Measurements from ENCODE around the gene PGP. TPM values are rescaled to one million over a fixed set of nuclear protein-coding genes. Genes with fewer than 3 reads are reported as not detected.

Gene PGP
- total RNA-seq, 1 experiment from 2014 or later = 13.1 TPM

DNA sequence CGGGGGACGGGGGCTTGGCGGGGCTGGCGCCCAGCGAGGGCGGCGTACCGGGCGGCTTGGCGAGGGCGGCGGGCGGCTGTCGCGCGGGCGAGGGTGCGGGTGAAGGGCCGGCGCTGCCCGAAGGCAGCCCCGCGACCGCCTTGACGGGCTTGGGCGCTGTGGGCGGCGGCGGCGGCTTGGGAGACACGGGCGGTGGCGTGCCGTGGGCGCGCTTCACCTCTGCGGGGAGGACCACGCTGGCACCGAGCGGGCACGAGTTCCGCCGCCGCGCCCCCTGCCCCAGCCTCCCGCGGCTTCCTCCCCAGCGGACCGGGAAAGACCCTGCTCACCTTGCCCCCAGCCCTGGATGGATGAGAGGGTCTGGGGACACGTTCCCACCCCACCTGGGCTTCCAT, 35.5 kb downstream of the PGP start:
- no peak for DNase-seq
- Histone ChIP-seq H3K4me3 (no peak overlapping the region), H3K9me3 (replicated peaks) (no peaks in the 10 kb centered on the region), H3K36me3 (peaks cover 19% of the 10 kb centered on the region), H3K4me1 (peaks cover 6% of the 10 kb centered on the region; the same call in 1 of the 2 replicates), H3K27me3 (no peaks in the 10 kb centered on the region), H3K27ac (no peak overlapping the region)

DNA sequence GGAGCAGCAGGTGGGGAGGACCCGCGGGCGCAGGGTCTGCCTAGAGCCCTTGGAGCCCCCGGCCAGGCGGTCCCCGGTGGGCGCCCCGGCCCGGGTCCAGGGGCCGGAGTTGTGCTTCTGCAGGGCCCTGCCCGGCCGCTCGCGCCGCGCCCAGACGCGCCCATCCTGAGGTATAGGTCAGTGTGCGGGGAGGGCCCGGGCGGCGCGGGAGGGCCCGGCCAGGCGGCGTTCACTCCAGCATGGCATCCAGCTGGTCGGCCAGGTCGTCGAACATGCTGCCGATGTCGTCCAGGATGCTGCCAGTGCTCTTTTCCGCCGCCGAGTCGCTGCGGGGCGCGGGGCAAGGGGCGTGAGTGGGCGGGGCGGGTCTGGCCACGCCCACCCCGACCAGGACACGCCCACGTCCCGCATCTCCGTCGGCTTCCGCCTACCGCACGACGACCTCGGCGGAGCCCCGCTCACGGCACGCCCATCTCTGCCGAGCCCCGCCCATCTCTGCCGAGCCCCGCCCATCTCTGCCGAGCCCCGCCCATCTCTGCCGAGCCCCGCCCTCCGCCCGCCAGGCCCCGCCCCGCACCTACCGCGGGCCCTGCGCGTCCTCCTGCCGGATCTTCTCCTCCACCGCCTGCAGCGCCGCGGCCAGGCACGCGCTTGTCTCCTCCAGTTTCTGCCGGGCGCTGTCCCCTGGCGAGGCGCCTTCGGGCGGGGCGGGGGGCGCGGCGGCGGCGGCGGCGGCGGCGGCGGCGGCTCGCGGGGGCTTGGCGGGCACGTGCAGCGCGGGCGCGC, 36.1 kb downstream of the PGP start:
- no peaks in the 10 kb centered on the region for H3K9me3 ChIP-seq (replicated peaks)
- no peak for DNase-seq
- peaks cover 6% of the 10 kb centered on the region; the same call in 1 of the 2 replicates for H3K4me1 ChIP-seq

DNA sequence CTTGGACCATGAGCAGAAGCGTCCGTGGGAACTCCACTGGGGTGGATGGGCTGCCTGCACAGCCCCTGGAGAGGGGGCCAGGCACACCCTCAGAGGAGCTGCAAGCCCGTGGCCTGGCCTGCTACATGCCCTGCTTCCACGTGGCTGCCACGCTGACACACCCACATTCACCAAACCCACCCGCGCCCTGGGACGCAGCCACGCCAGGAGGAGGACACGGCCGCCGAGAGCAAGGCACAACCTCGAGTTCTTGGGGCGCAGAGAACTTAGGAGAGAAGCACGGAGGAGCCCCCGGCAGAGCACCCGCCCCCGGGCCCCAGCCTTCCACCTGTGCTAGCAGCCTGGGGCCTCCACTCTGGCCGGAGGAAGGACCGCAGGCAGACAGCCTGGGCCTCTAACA, 37.1 kb downstream of the PGP start:
- Histone ChIP-seq H3K27me3 (no peaks in the 10 kb centered on the region), H3K36me3 (peaks cover 23% of the 10 kb centered on the region), H3K27ac (no peak overlapping the region), H3K9me3 (replicated peaks) (no peaks in the 10 kb centered on the region), H3K4me3 (no peak overlapping the region), H3K4me1 (peaks cover 6% of the 10 kb centered on the region; the same call in 1 of the 2 replicates)
- no peak for DNase-seq

More for the DNA sequence above, 36.1 kb downstream of the PGP start:
- peaks cover 19% of the 10 kb centered on the region for H3K36me3 ChIP-seq
- no peak overlapping the region for H3K27ac ChIP-seq
- H3K27me3 ChIP-seq = no peaks in the 10 kb centered on the region
- H3K4me3 ChIP-seq = no peak overlapping the region

DNA sequence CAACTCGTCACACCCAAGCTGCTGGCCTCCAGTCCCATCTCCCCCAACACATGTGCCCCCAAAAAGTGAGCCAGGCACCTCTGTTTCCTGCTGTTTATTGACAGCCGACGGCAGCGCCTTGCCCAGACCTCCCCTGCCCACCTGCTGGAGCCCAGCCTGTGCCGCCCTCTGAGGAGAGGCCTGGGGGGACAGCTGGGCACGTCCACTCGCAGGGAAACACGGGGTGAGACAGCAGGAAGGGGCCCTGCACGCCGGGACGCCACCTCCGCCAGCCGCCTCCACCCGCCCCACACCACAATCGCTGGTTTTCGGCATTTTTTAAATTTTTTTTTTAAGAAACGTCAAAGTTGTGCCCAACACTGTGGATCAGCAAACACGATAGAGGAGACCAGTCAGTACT, 37.5 kb downstream of the PGP start:
- DNase-seq = no peak
- no peaks in the 10 kb centered on the region for H3K27me3 ChIP-seq
- peaks cover 6% of the 10 kb centered on the region; the same call in 1 of the 2 replicates for H3K4me1 ChIP-seq
- no peaks in the 10 kb centered on the region for H3K9me3 ChIP-seq (replicated peaks)
- no peak overlapping the region for H3K4me3 ChIP-seq
- no peak overlapping the region for H3K27ac ChIP-seq
- H3K36me3 ChIP-seq = peaks cover 23% of the 10 kb centered on the region

DNA sequence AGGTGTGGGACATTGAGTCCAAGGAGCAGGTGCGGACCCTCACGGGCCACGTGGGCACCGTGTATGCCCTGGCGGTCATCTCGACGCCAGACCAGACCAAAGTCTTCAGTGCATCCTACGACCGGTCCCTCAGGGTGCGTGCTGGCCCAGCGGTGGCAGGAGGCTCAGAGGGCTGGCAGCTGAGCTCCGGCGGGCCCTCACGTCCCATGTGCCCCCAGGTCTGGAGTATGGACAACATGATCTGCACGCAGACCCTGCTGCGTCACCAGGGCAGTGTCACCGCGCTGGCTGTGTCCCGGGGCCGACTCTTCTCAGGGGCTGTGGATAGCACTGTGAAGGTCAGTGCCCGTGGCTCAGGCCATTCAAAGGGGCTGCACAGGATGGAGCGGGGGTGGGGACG, 38.6 kb downstream of the PGP start:
- no peaks in the 10 kb centered on the region for H3K9me3 ChIP-seq (replicated peaks)
- H3K27ac ChIP-seq = no peak overlapping the region

DNA sequence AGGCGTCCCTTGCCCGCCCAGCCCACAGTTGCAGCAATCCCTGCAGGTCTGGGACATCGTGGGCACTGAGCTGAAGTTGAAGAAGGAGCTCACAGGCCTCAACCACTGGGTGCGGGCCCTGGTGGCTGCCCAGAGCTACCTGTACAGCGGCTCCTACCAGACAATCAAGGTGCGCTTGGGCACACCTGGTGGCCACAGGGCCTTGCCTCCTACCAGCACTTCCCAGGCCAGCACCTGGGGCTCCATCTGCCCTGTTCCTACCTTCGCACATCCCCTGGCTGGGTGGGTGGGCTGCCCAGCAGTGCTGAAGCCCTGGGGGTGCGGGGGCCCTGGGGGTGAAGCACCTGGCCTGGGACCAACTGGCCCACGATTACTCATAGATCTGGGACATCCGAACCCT, 39.2 kb downstream of the PGP start:
- H3K4me3 ChIP-seq = no peak overlapping the region
- H3K4me1 ChIP-seq = no peaks in the 10 kb centered on the region
- no peak for DNase-seq
- H3K9me3 ChIP-seq (replicated peaks) = no peaks in the 10 kb centered on the region
- no peak overlapping the region for H3K27ac ChIP-seq
- H3K36me3 ChIP-seq = peaks cover 27% of the 10 kb centered on the region
- H3K27me3 ChIP-seq = no peaks in the 10 kb centered on the region

More for the DNA sequence above, 38.6 kb downstream of the PGP start:
- Histone ChIP-seq H3K4me1 (peaks cover 2% of the 10 kb centered on the region; the same call in 1 of the 2 replicates), H3K4me3 (no peak overlapping the region), H3K27me3 (no peaks in the 10 kb centered on the region), H3K36me3 (peaks cover 27% of the 10 kb centered on the region)
- no peak for DNase-seq

DNA sequence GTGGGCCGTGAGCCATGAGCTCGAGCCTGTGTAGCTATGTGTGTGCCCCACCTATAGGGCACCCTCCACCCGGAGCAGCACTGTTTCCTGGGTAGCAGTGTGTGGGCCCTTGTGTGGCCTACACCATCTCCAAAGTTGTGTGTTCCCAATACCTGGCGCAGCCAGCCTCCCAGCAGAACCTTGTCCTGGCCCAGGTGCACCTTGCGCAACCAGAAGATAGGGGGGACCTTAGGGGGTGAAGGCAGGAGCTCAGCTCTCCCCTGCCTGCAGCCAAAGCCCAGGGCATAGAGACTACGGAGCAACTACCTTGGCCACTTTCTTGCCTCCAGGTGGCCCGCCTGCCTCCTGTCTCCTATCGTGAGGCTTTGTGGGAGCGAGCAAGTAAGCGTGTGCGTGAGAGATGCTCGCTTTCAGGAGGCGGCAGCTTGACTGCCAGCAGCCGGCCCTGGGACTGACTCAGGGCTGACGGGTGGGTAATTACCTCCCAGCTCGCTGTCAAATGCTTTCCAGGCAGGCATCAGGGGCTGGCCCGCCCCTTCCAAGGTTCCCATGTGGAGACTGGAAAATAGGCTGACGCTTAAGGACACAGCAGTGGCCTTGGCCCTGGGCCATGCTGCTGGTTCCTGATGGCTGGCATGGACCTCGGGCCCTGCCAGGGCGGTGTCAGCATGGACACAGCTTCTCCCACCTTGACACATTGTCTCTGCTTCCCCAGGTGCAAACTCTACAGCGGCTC, 40.1 kb downstream of the PGP start:
- no peak overlapping the region for H3K4me3 ChIP-seq
- no peaks in the 10 kb centered on the region for H3K27me3 ChIP-seq
- peaks cover 27% of the 10 kb centered on the region for H3K36me3 ChIP-seq

DNA sequence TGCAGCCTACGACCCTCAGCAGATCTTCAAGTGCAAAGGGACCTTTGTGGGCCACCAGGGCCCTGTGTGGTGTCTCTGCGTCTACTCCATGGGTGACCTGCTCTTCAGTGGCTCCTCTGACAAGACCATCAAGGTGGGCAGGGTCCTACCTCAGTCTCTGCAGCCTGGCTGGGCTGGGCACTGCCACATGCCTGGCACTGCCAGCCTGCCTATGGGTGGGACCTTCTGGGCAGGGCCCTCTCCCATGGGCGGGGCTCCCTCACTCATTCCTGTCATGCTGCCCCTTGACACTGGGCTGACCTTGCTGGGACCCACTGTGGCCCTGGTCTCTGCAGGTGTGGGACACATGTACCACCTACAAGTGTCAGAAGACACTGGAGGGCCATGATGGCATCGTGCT, 40.7 kb downstream of the PGP start:
- no peak for DNase-seq
- no peak overlapping the region for H3K4me3 ChIP-seq
- H3K27me3 ChIP-seq = no peaks in the 10 kb centered on the region
- H3K36me3 ChIP-seq = peaks cover 27% of the 10 kb centered on the region
- H3K27ac ChIP-seq = no peak overlapping the region
- no peaks in the 10 kb centered on the region for H3K9me3 ChIP-seq (replicated peaks)
- peaks cover 4% of the 10 kb centered on the region; the same call in 1 of the 2 replicates for H3K4me1 ChIP-seq

More for the DNA sequence above, 40.1 kb downstream of the PGP start:
- no peak overlapping the region for H3K27ac ChIP-seq
- no peak for DNase-seq
- peaks cover 2% of the 10 kb centered on the region; the same call in 1 of the 2 replicates for H3K4me1 ChIP-seq
- no peaks in the 10 kb centered on the region for H3K9me3 ChIP-seq (replicated peaks)

DNA sequence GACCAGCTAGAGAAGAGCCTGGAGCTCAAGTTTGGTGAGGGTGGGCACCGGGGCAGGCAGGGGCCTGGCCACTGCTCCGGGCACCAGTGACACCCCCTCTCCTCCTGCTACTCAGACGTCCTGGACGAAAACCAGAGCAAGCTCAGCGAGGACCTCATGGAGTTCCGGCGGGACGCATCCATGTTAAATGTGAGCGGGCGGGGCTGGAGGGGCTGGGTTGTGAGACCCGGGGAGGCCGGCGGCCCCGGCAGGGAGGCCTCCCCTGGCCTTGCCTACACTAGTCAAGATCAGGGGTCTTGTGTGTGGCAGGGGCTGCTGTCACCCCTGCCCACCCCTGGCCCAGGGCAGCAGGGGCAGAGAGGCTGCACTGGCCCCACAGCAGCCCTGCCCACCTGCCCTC, 41.3 kb downstream of the PGP start:
- no peak overlapping the region for H3K4me3 ChIP-seq
- H3K27me3 ChIP-seq = no peaks in the 10 kb centered on the region
- no peak overlapping the region for H3K27ac ChIP-seq
- H3K9me3 ChIP-seq (replicated peaks) = no peaks in the 10 kb centered on the region
- DNase-seq = no peak
- peaks cover 27% of the 10 kb centered on the region for H3K36me3 ChIP-seq
- H3K4me1 ChIP-seq = peaks cover 4% of the 10 kb centered on the region; the same call in 1 of the 2 replicates

DNA sequence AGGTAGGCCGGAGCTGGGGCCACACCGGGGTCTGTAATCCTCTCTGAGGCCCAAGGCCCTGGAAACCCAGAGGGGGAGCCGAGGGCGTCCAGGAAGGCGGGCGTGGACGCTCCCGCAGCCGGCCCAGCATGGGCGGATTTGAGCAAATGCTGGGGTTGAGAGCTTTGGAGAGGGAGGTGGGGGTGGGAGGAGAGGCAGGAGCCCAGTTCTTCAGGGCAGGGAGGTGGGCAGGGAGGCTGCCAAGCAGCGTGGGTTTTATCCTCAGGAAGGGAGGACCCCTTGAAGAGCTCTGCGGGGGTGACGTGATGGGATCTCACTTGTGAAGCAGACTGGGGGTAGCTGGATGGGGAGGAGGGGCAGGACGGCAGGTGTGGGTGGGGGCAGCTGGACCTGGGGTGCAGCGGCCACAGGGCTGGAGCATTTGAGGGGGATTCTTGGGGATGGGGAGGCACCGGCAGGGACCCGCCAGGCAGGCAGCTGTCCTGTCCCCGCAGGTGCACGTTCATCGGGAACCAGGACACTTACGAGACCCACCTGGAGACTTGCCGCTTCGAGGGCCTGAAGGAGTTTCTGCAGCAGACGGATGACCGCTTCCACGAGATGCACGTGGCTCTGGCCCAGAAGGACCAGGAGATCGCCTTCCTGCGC, 41.8 kb downstream of the PGP start:
- peaks cover 4% of the 10 kb centered on the region; the same call in 1 of the 2 replicates for H3K4me1 ChIP-seq
- no peaks in the 10 kb centered on the region for H3K9me3 ChIP-seq (replicated peaks)
- DNase-seq = no peak
- no peak overlapping the region for H3K4me3 ChIP-seq
- no peak overlapping the region for H3K27ac ChIP-seq
- H3K27me3 ChIP-seq = no peaks in the 10 kb centered on the region
- H3K36me3 ChIP-seq = peaks cover 25% of the 10 kb centered on the region

DNA sequence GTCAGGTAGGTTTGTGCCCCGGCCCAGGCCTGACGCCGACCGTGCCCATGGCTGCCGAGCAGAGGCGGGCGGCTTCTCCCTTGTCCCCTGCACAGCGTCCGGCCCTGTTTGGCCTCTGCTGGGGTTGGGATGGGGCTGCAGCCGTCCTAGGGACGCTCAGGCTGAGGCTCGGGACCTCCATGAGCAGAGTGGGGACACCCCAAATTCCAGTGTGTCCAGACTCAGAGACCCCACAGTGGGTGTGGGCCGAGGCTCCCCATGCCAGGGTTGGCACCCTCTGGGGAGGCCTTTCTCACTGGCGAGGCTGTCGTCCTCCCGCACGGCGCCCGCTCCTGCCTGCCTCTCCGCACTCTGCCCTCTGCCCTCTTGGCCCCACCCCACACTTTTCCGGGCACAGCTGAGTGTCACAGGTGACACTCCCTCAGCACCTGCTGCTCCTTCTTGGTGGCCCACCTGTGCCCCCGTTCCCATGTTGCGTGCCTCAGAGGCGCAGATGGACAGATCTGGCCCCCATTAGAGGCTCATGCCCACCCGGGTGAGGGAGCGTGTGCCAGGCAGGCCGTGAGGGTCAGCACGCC, 43.0 kb downstream of the PGP start:
- DNase-seq = no peak
- H3K4me3 ChIP-seq = no peak overlapping the region
- H3K36me3 ChIP-seq = peaks cover 20% of the 10 kb centered on the region
- H3K9me3 ChIP-seq (replicated peaks) = no peaks in the 10 kb centered on the region
- no peaks in the 10 kb centered on the region for H3K27me3 ChIP-seq
- peaks cover 4% of the 10 kb centered on the region; the same call in 1 of the 2 replicates for H3K4me1 ChIP-seq
- H3K27ac ChIP-seq = no peak overlapping the region

DNA sequence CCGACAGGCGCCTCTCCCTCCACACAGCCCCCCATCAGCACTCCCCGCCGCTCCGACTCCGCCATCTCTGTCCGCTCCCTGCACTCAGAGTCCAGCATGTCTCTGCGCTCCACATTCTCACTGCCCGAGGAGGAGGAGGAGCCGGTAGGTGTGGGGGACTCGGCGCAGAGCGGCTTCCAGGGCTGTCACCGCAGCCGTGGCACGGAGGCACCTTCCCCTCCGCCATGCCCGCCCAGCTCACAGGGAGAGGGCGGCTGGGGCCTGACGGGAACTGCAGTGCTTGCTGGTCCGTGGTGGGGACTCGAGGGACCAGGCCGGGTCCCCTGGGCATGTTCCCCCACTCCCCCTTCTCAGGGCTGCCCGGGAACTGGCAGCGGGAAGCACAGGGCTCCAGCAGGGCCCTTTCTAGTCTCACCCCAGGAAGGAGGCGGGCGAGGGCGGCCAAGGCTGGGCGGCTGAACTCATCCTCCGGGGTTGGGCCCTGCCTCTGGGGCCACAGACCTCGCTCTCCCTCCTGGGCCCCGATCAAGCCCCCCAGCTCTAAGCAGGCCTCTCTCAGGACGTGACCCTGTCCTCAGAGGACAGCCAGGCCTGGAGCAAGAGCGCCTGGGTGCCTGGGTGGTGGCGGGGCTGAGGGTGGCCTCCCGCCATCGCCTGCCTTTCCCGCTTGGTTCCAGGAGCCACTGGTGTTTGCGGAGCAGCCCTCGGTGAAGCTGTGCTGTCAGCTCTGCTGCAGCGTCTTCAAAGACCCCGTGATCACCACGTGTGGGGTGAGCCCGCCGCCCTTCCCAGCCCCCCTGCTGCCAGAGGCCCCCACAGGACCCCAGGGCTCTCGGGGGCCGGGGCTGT, 43.8 kb downstream of the PGP start:
- Histone ChIP-seq H3K9me3 (replicated peaks) (no peaks in the 10 kb centered on the region), H3K27ac (peak overlapping the region; percentile 32; the same call in 1 of the 2 replicates), H3K4me1 (peaks cover 4% of the 10 kb centered on the region; the same call in 1 of the 2 replicates), H3K36me3 (peaks cover 20% of the 10 kb centered on the region), H3K4me3 (no peak overlapping the region), H3K27me3 (no peaks in the 10 kb centered on the region)
- DNase-seq = no peak

DNA sequence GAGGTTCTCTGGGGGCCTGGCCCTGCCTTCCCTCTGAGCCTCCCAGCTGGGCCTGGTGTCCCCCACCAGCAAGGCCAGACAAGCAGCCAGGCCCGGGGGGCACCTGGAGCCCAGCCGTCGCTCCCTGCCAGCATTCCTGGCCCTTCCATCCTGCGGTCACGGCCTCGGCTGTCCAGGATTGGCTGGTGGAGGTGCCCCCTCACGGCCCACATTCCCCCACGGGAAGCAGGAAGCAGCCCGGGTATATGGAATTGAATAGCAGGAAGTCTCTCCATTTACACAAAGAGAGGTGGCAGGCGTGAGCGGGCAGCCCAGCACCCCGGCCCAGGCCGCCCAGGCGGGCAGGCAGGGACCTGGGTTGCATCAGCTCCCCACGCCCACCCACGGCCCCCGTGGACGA, 44.6 kb downstream of the PGP start:
- Histone ChIP-seq H3K36me3 (peaks cover 13% of the 10 kb centered on the region), H3K4me3 (no peak overlapping the region), H3K27ac (peak overlapping the region; percentile 32; the same call in 1 of the 2 replicates), H3K27me3 (no peaks in the 10 kb centered on the region), H3K4me1 (peaks cover 4% of the 10 kb centered on the region; the same call in 1 of the 2 replicates), H3K9me3 (replicated peaks) (no peaks in the 10 kb centered on the region)
- peak in 1 of 2 experiments; percentile 47 for DNase-seq
